HepG2 (cell line): Measurements from ENCODE around the gene AGMO. TPM values are rescaled to one million over a fixed set of nuclear protein-coding genes. Genes with fewer than 3 reads are reported as not detected.

ENCODE experiments used
- ATAC-seq: fragments of 200-7000 bp; cut with Tn5 transposase; 3 replicates; pipeline ENCODE4 v1.9.1; 2020; ENCODE audit warnings: mild to moderate bottlenecking, moderate library complexity
- BruUV-seq: library from RNA; stranded (reverse); fragments of 400-500 nt; replicated peaks from 2 replicates; lab custom pipeline; 2021; lab: Mats Ljungman, UMichigan
- CTCF ChIA-PET: fragments of 300-600 bp; formaldehyde crosslinking; extraction: SDS; loops from one replicate; lab custom pipeline; 2021; ENCODE audit warnings: low total read pairs, inconsistent platforms, low intra/inter-chr PET ratio; lab: Yijun Ruan, JAX
- POLR2A ChIA-PET: fragments of 350-600 bp; sonication (Branson Sonifier 250); formaldehyde crosslinking; loops from one replicate; lab custom pipeline; 2020; ENCODE audit warnings: antibody characterized with exemption, inconsistent platforms; lab: Yijun Ruan, JAX
- DNase-seq: peaks from one replicate; pipeline ENCODE4 v3.0.0-alpha.2; 2015; ENCODE audit warnings: low spot score
- FAIRE-seq: peaks from 3 replicates; lab custom pipeline; 2011; peaks lifted over from hg19 to GRCh38; lab: Jason Lieb, UNC
- H2AFZ ChIP-seq: one replicate; pipeline ENCODE4 v1.6.1; 2011; ENCODE audit warnings: low read length, inconsistent platforms
- H3K27ac ChIP-seq: fragments of 300-600 bp; 3 replicates; pipeline ENCODE4 v1.8.0; 2011; ENCODE audit warnings: mixed run types, mild to moderate bottlenecking, mixed read lengths, low read length, inconsistent platforms; ENCODE audit not compliant: insufficient read depth; ENCODE audit errors: extremely low read length
- H3K27me3 ChIP-seq, 2 experiments: fragments of 200-600 bp in 1 of 2; 2 replicates in 1 of 2; 3 replicates in 1 of 2; pipeline versions ENCODE4 v1.6.0 to v1.8.0; 2011; ENCODE audit warnings: low read length in 2 of 2, mild to moderate bottlenecking in 2 of 2, moderate library complexity in 2 of 2, inconsistent platforms in 1 of 2; ENCODE audit not compliant: insufficient read depth in 2 of 2, control insufficient read depth in 1 of 2
- H3K36me3 ChIP-seq, 2 experiments: fragments of 200-600 bp in 1 of 2; replicated peaks in 1 of 2; 2 replicates in 1 of 2; 3 replicates in 1 of 2; pipeline versions ENCODE4 v1.5.1 to v1.8.0; 2011; ENCODE audit warnings: low read length in 2 of 2, inconsistent platforms in 1 of 2; ENCODE audit not compliant: insufficient read depth in 2 of 2, control insufficient read depth in 1 of 2
- H3K4me1 ChIP-seq: 2 replicates; pipeline ENCODE4 v1.5.1; 2012; ENCODE audit warnings: low read length, inconsistent platforms; ENCODE audit not compliant: insufficient read depth
- H3K4me2 ChIP-seq: 2 replicates; pipeline ENCODE4 v1.6.0; 2011; ENCODE audit warnings: low read depth, low read length, inconsistent platforms
- H3K4me3 ChIP-seq, 3 experiments: fragments of 200-600 bp in 1 of 3; sonication (generic), shearing (Covaris generic) in 1 of 3; replicated peaks in 1 of 3; 2 replicates each; pipeline ENCODE4 v1.5.1; 2011 to 2016; ENCODE audit warnings: low read length in 3 of 3, inconsistent platforms in 2 of 3, low read depth in 2 of 3, mild to moderate bottlenecking in 2 of 3, control low read depth in 1 of 3, mixed read lengths in 1 of 3; ENCODE audit not compliant: insufficient read depth in 1 of 3
- H3K79me2 ChIP-seq: one replicate; pipeline ENCODE4 v1.6.1; 2011; ENCODE audit warnings: low read length, inconsistent platforms; ENCODE audit not compliant: insufficient read depth
- H3K9ac ChIP-seq: 2 replicates; pipeline ENCODE4 v1.6.0; 2011; ENCODE audit warnings: mild to moderate bottlenecking, low read depth, low read length, inconsistent platforms; ENCODE audit not compliant: insufficient read depth
- H3K9me3 ChIP-seq: 2 replicates; pipeline ENCODE4 v1.5.1; 2012; ENCODE audit warnings: mild to moderate bottlenecking, low read length
- H4K20me1 ChIP-seq: 2 replicates; pipeline ENCODE4 v1.6.0; 2011; ENCODE audit warnings: inconsistent platforms, mild to moderate bottlenecking, low read length, moderate library complexity; ENCODE audit not compliant: insufficient read depth
- FOXJ3 ChIP-seq: sonication (generic); formaldehyde crosslinking; IDR thresholded peaks from 2 replicates; pipeline ENCODE4 v1.4.0; 2020; ENCODE audit warnings: missing genetic modification reagents, mild to moderate bottlenecking, borderline replicate concordance
- GATA4 ChIP-seq: sonication (generic); IDR thresholded peaks from 2 replicates; pipeline ENCODE4 v1.6.1; 2016; ENCODE audit warnings: antibody characterized with exemption, low read depth, borderline replicate concordance
- KDM2A ChIP-seq: sonication (generic); formaldehyde crosslinking; IDR thresholded peaks from 2 replicates; pipeline ENCODE4 v1.4.0; 2020; ENCODE audit warnings: low read depth, missing genetic modification reagents, borderline replicate concordance
- NR2F2 ChIP-seq: IDR thresholded peaks from 2 replicates; pipeline ENCODE4 v1.6.1; 2012; ENCODE audit warnings: low read depth, inconsistent platforms, borderline replicate concordance
- NR2F6 ChIP-seq, 2 experiments: IDR thresholded peaks; 2 replicates each; pipeline ENCODE4 v1.6.1; 2016; ENCODE audit warnings: antibody characterized with exemption in 1 of 2, mild to moderate bottlenecking in 1 of 2
- NRL ChIP-seq: sonication (generic); formaldehyde crosslinking; IDR thresholded peaks from 2 replicates; pipeline ENCODE4 v1.5.0; 2020; ENCODE audit warnings: missing genetic modification reagents, mild to moderate bottlenecking, moderate library complexity, borderline replicate concordance
- TOPORS ChIP-seq: sonication (generic); formaldehyde crosslinking; IDR thresholded peaks from 2 replicates; pipeline ENCODE4 v1.8.0; 2023; ENCODE audit warnings: mild to moderate bottlenecking, missing genetic modification reagents
- YEATS2 ChIP-seq: sonication (generic); formaldehyde crosslinking; IDR thresholded peaks from 2 replicates; pipeline ENCODE4 v1.4.0; 2020; ENCODE audit warnings: missing genetic modification reagents, borderline replicate concordance
- YY1 ChIP-seq: IDR thresholded peaks from 2 replicates; pipeline ENCODE4 v1.6.1; 2011; ENCODE audit warnings: low read length, low read depth, moderate library complexity, mild to moderate bottlenecking; ENCODE audit not compliant: insufficient read depth, insufficient replicate concordance
- ZBTB1 ChIP-seq: sonication (generic); formaldehyde crosslinking; IDR thresholded peaks from 2 replicates; pipeline ENCODE4 v1.4.0; 2020; ENCODE audit warnings: missing genetic modification reagents, borderline replicate concordance
- ZNF317 ChIP-seq: sonication (generic); formaldehyde crosslinking; IDR thresholded peaks from 2 replicates; pipeline ENCODE4 v1.5.0; 2020; ENCODE audit warnings: mild to moderate bottlenecking, missing genetic modification reagents
- ZNF383 ChIP-seq: sonication (generic); formaldehyde crosslinking; IDR thresholded peaks from 2 replicates; pipeline ENCODE4 v1.4.0; 2020; ENCODE audit warnings: missing genetic modification reagents, mild to moderate bottlenecking, borderline replicate concordance
- ZNF552 ChIP-seq: sonication (generic); formaldehyde crosslinking; IDR thresholded peaks from 2 replicates; pipeline ENCODE4 v1.9.0; 2022; ENCODE audit warnings: missing genetic modification reagents, mild to moderate bottlenecking, borderline replicate concordance
- ZNF567 ChIP-seq: sonication (generic); formaldehyde crosslinking; IDR thresholded peaks from 2 replicates; pipeline ENCODE4 v1.8.1; 2023; ENCODE audit warnings: mild to moderate bottlenecking, missing genetic modification reagents, borderline replicate concordance
- ZNF644 ChIP-seq: IDR thresholded peaks from 2 replicates; pipeline ENCODE4 v1.6.1; 2016; ENCODE audit warnings: low read depth
- ZNF709 ChIP-seq: sonication (generic); formaldehyde crosslinking; IDR thresholded peaks from 2 replicates; pipeline ENCODE4 v1.5.0; 2020; ENCODE audit warnings: mild to moderate bottlenecking, missing genetic modification reagents
- ZNF761 ChIP-seq: sonication (generic); formaldehyde crosslinking; conservative IDR thresholded peaks from 2 replicates; pipeline ENCODE4 v1.4.0; 2020; ENCODE audit warnings: mild to moderate bottlenecking, missing genetic modification reagents
- ZNF792 ChIP-seq: IDR thresholded peaks from 2 replicates; pipeline ENCODE4 v1.6.1; 2016
- WGBS: methylation state at CpG from one replicate; pipeline ENCODE4 v1.1.6; 2017; ENCODE audit warnings: low lambda C conversion rate; 5-methylcytosine and 5-hydroxymethylcytosine counted together
- in situ Hi-C: cut with HindIII; loops from 2 replicates; pipeline ENCODE4 v1.10.0; 2017; ENCODE audit warnings: low pct_unique_long_range_greater_than_20kb; ENCODE audit not compliant: extremely low pct_ligation_motif_present
- intact Hi-C: fragments of 100-400 bp; cut with micrococcal nuclease; formaldehyde crosslinking; loops from one replicate; pipeline ENCODE4 v1.10.0; 2022; ENCODE audit not compliant: unreplicated experiment
- polyA plus RNA-seq, 8 experiments: library from polyadenylated mRNA; depleted of rRNA in 3 of 8; stranded (reverse) in 7 of 8; unstranded in 1 of 8; fragments of >200 nt; fragmentation: Illumina TruSeq in 4 of 8; extraction: Trizol in 4 of 8; gene quantifications; 2 replicates each; pipeline versions ENCODE4 v1.2.1 to v1.2.3, GENCODE V29; 2011 to 2016; ENCODE audit warnings: low read depth in 4 of 8, missing spikeins in 1 of 8, mixed read lengths in 1 of 8; ENCODE audit not compliant: insufficient read depth in 1 of 8
- total RNA-seq, 5 experiments: library from RNA; depleted of rRNA; stranded (reverse); fragments of >200 nt; fragmentation: Illumina TruSeq; extraction: Trizol; gene quantifications; 2 replicates each; pipeline ENCODE4 v1.2.3, GENCODE V29; 2016; ENCODE audit warnings: low read depth in 1 of 5
- TF ChIP-seq, protein P1 (sequence below): sonication (generic); formaldehyde crosslinking; IDR thresholded peaks from 2 replicates; pipeline ENCODE4 v1.4.0; 2020; ENCODE audit warnings: low read depth, mild to moderate bottlenecking, missing genetic modification reagents
- TF ChIP-seq, protein P2 (sequence below): IDR thresholded peaks from 2 replicates; pipeline ENCODE4 v1.6.1; 2016

AGMO gene
- total and polyA plus RNA-seq, 2 of the 13 experiments (the other 11 are each of a cell fraction or from before 2014, with no cell fraction given), result 0.22 to 0.50 TPM

- H4K20me1 ChIP-seq, result no peaks in the 10 kb centered on the region
- DNase-seq (no peak), FAIRE-seq (no peak), ATAC-seq (no peak)
- no peaks in the 10 kb centered on the region for H3K36me3 ChIP-seq
- no peak overlapping the region for H3K9ac ChIP-seq
- TF ChIP-seq YY1, result no peak
- TF ChIP-seq FOXJ3 (CRISPR knock-in tag), result no peak
- TF ChIP-seq ZNF761 (CRISPR knock-in tag), result no peak
- no peak for TF ChIP-seq YEATS2 (CRISPR knock-in tag)
- no peak for TF ChIP-seq ZNF709 (CRISPR knock-in tag)
- TF ChIP-seq NRL (CRISPR knock-in tag), result no peak
- TF ChIP-seq ZNF383, result no peak
- TF ChIP-seq, protein P1, sequence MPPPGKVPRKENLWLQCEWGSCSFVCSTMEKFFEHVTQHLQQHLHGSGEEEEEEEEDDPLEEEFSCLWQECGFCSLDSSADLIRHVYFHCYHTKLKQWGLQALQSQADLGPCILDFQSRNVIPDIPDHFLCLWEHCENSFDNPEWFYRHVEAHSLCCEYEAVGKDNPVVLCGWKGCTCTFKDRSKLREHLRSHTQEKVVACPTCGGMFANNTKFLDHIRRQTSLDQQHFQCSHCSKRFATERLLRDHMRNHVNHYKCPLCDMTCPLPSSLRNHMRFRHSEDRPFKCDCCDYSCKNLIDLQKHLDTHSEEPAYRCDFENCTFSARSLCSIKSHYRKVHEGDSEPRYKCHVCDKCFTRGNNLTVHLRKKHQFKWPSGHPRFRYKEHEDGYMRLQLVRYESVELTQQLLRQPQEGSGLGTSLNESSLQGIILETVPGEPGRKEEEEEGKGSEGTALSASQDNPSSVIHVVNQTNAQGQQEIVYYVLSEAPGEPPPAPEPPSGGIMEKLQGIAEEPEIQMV (CRISPR knock-in tag), result no peak
- TF ChIP-seq ZNF792 (CRISPR knock-in tag), result no peak
- no peak for TF ChIP-seq KDM2A
- no peak for TF ChIP-seq ZNF567 (CRISPR knock-in tag)
- no peak for TF ChIP-seq ZNF644 (CRISPR knock-in tag)
- TF ChIP-seq ZNF317, result no peak
- no peak for TF ChIP-seq ZBTB1 (CRISPR knock-in tag)
- no peak for TF ChIP-seq NR2F2
- TF ChIP-seq, protein P2, sequence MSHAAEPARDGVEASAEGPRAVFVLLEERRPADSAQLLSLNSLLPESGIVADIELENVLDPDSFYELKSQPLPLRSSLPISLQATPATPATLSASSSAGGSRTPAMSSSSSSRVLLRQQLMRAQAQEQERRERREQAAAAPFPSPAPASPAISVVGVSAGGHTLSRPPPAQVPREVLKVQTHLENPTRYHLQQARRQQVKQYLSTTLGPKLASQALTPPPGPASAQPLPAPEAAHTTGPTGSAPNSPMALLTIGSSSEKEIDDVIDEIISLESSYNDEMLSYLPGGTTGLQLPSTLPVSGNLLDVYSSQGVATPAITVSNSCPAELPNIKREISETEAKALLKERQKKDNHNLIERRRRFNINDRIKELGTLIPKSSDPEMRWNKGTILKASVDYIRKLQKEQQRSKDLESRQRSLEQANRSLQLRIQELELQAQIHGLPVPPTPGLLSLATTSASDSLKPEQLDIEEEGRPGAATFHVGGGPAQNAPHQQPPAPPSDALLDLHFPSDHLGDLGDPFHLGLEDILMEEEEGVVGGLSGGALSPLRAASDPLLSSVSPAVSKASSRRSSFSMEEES, result no peak
- no peak for TF ChIP-seq GATA4
- TF ChIP-seq TOPORS (CRISPR knock-in tag), result no peak
- TF ChIP-seq NR2F6 (IDR thresholded peaks at IDR 0.05), result no peak
- no peak for TF ChIP-seq NR2F6 (CRISPR knock-in tag; IDR thresholded peaks at IDR 0.05)
- TF ChIP-seq ZNF552 (CRISPR knock-in tag), result no peak
- no peaks in the 10 kb centered on the region for H3K79me2 ChIP-seq
- in situ Hi-C loops, result no loop called here
- H3K9me3 ChIP-seq, result peaks cover 70% of the 10 kb centered on the region
- no peaks in the 10 kb centered on the region for H3K4me1 ChIP-seq
- H3K4me3 ChIP-seq, result no peak overlapping the region
- no peak overlapping the region for H3K27ac ChIP-seq
- WGBS, result 54% methylated on average over 2 of the region's 2 CpGs
- H3K27me3 ChIP-seq, result no peaks in the 10 kb centered on the region
- CTCF ChIA-PET, result no interaction called here
- POLR2A ChIA-PET, result no interaction called here
- H3K4me2 ChIP-seq, result no peak overlapping the region
- no peak overlapping the region for H2AFZ ChIP-seq
- BruUV-seq, result no TSS peak
- intact Hi-C loops, result no loop called here
Observed at GRCh38 chr7:15403751-15404150, 158.1 kb downstream of the AGMO start.
